OCI-LY7 (cell line): ENCODE measurements around the gene OAS3. TPM values are rescaled to one million over a fixed set of nuclear protein-coding genes. Genes with fewer than 3 reads are reported as not detected.

Experiments
- BruUV-seq: library from RNA; stranded (reverse); fragments of 400-500 nt; replicated peaks from 2 replicates; lab custom pipeline; 2021; lab: Mats Ljungman, UMichigan
- CTCF ChIA-PET: fragments of 300-600 bp; sonication (Branson Sonifier 250); formaldehyde crosslinking; loops from one replicate; lab custom pipeline; 2022; ENCODE audit warnings: antibody characterized with exemption; ENCODE audit not compliant: unreplicated experiment; lab: Charles Lee
- POLR2A ChIA-PET: fragments of 300-600 bp; sonication (Branson Sonifier 250); formaldehyde crosslinking; loops from one replicate; lab custom pipeline; 2022; ENCODE audit warnings: antibody characterized with exemption; lab: Charles Lee
- DNase-seq: peaks from one replicate; pipeline ENCODE4 v3.0.0-alpha.2; 2015; ENCODE audit warnings: low spot score
- H2AFZ ChIP-seq: fragments of 200-600 bp; sonication (generic), shearing (Covaris generic); 2 replicates; pipeline ENCODE4 v1.6.1; 2014; ENCODE audit warnings: mild to moderate bottlenecking, antibody characterized with exemption, low read length, moderate library complexity
- H3K27ac ChIP-seq: fragments of 200-600 bp; sonication (generic); 2 replicates; pipeline ENCODE4 v1.5.1; 2014; ENCODE audit warnings: mixed run types, low read depth, mild to moderate bottlenecking, moderate library complexity, low read length, inconsistent platforms; ENCODE audit not compliant: poor library complexity, severe bottlenecking
- H3K36me3 ChIP-seq: fragments of 200-600 bp; sonication (generic); 2 replicates; pipeline ENCODE4 v1.6.1; 2014; ENCODE audit warnings: mild to moderate bottlenecking, antibody characterized with exemption, low read length, moderate library complexity, mixed read lengths; ENCODE audit not compliant: insufficient read depth
- H3K4me1 ChIP-seq: fragments of 200-600 bp; sonication (generic); 2 replicates; pipeline ENCODE4 v1.5.1; 2014; ENCODE audit warnings: mild to moderate bottlenecking, low read length; ENCODE audit not compliant: insufficient read depth, poor library complexity, severe bottlenecking
- H3K4me2 ChIP-seq: fragments of 200-600 bp; sonication (generic); 2 replicates; pipeline ENCODE4 v1.6.1; 2014; ENCODE audit warnings: mild to moderate bottlenecking, low read length
- H3K4me3 ChIP-seq: fragments of 200-600 bp; sonication (generic); 2 replicates; pipeline ENCODE4 v1.5.1; 2014; ENCODE audit warnings: mild to moderate bottlenecking, low read depth, low read length; ENCODE audit not compliant: poor library complexity, severe bottlenecking
- H3K79me2 ChIP-seq: fragments of 200-600 bp; sonication (generic); 2 replicates; pipeline ENCODE4 v1.6.1; 2016; ENCODE audit warnings: low read depth, mild to moderate bottlenecking, low read length, moderate library complexity, mixed read lengths; ENCODE audit not compliant: insufficient read depth
- H3K9me2 ChIP-seq: fragments of 200-600 bp; sonication (generic); 2 replicates; pipeline ENCODE4 v1.6.1; 2016; ENCODE audit warnings: mild to moderate bottlenecking, low read length, mixed read lengths; ENCODE audit not compliant: insufficient read depth
- H3K9me3 ChIP-seq: fragments of 200-600 bp; sonication (generic); 2 replicates; pipeline ENCODE4 v1.6.1; 2014; ENCODE audit warnings: mild to moderate bottlenecking, mixed run types, low read length, mixed read lengths
- H4K20me1 ChIP-seq: fragments of 200-600 bp; sonication (generic); 2 replicates; pipeline ENCODE4 v1.6.1; 2014; ENCODE audit warnings: mild to moderate bottlenecking, antibody characterized with exemption, low read length, moderate library complexity, mixed read lengths; ENCODE audit not compliant: insufficient read depth
- EZH2phosphoT487 ChIP-seq: fragments of 200-600 bp; sonication (generic); IDR thresholded peaks from 2 replicates; pipeline ENCODE4 v1.6.1; 2018; ENCODE audit warnings: low read depth, borderline replicate concordance, mild to moderate bottlenecking, mixed run types, antibody characterized with exemption, low read length, moderate library complexity, mixed read lengths
- intact Hi-C: fragments of 100-400 bp; cut with micrococcal nuclease; formaldehyde crosslinking; loops from one replicate; pipeline ENCODE4 v1.10.0; 2022; ENCODE audit not compliant: unreplicated experiment
- total RNA-seq, 2 experiments: library from RNA; depleted of rRNA in 1 of 2; stranded (reverse); fragments of >200 nt in 1 of 2; shearing (Covaris generic) in 1 of 2; gene quantifications; 2 replicates each; pipeline ENCODE4 v1.2.3, GENCODE V29; 2014 to 2022
- TF ChIP-seq, protein P1 (sequence below): fragments of 200-600 bp; sonication (generic); conservative IDR thresholded peaks from 2 replicates; pipeline ENCODE4 v1.5.1; 2014; ENCODE audit warnings: mild to moderate bottlenecking, antibody characterized with exemption, low read length, moderate library complexity, mixed read lengths

OAS3 gene
- total RNA-seq, 2 experiments from 2014 or later = 0.79 to 9.2 TPM

DNA sequence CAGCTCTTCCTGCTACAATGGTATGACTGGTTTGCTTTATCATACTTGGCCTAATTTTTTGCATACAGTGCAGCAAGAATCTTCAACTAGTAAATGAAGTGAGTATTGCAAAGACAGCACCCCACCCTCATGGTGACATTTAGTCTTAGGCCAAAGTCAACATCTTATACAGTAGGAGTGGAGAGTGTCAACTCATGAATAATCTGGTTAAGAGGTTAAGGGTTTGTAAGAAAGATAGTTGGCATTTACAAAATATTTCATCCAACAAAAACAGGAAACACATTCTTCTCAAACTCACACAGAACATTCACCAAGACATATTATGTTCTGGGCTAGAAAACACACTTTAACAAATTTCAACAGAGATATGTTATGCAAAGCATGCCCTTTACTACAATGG, 33.7 kb upstream of the OAS3 start:
- peak overlapping the region; percentile 34 for H3K27ac ChIP-seq
- H2AFZ ChIP-seq = peak overlapping the region; percentile 46; the same call in 1 of the 2 replicates
- no peak overlapping the region for H3K4me2 ChIP-seq
- ChIA-PET POLR2A (interaction anchor here (1.4 to 4.5 kb wide), 2 partner anchors 20 to 74 kb away, joined by 3 to 35 read pairs; partner anchors contain the start of gene OAS2), CTCF (no interaction called here)
- no peaks in the 10 kb centered on the region for H3K9me3 ChIP-seq
- peaks cover 3% of the 10 kb centered on the region for H3K36me3 ChIP-seq
- intact Hi-C loops = loop anchor here (5.0 to 10.0 kb wide), 2 partner anchors 220 to 248 kb away; no protein-coding TSS in a partner anchor
- peaks cover 17% of the 10 kb centered on the region; the same call in 1 of the 2 replicates for H3K79me2 ChIP-seq
- no peaks in the 10 kb centered on the region for H4K20me1 ChIP-seq
- H3K4me1 ChIP-seq = peaks cover 73% of the 10 kb centered on the region
- no peak overlapping the region for H3K4me3 ChIP-seq
- no peak for TF ChIP-seq EZH2phosphoT487
- TF ChIP-seq, protein P1, sequence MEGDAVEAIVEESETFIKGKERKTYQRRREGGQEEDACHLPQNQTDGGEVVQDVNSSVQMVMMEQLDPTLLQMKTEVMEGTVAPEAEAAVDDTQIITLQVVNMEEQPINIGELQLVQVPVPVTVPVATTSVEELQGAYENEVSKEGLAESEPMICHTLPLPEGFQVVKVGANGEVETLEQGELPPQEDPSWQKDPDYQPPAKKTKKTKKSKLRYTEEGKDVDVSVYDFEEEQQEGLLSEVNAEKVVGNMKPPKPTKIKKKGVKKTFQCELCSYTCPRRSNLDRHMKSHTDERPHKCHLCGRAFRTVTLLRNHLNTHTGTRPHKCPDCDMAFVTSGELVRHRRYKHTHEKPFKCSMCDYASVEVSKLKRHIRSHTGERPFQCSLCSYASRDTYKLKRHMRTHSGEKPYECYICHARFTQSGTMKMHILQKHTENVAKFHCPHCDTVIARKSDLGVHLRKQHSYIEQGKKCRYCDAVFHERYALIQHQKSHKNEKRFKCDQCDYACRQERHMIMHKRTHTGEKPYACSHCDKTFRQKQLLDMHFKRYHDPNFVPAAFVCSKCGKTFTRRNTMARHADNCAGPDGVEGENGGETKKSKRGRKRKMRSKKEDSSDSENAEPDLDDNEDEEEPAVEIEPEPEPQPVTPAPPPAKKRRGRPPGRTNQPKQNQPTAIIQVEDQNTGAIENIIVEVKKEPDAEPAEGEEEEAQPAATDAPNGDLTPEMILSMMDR = no peak
- DNase-seq = no peak
- no TSS peak for BruUV-seq
- no peaks in the 10 kb centered on the region for H3K9me2 ChIP-seq

DNA sequence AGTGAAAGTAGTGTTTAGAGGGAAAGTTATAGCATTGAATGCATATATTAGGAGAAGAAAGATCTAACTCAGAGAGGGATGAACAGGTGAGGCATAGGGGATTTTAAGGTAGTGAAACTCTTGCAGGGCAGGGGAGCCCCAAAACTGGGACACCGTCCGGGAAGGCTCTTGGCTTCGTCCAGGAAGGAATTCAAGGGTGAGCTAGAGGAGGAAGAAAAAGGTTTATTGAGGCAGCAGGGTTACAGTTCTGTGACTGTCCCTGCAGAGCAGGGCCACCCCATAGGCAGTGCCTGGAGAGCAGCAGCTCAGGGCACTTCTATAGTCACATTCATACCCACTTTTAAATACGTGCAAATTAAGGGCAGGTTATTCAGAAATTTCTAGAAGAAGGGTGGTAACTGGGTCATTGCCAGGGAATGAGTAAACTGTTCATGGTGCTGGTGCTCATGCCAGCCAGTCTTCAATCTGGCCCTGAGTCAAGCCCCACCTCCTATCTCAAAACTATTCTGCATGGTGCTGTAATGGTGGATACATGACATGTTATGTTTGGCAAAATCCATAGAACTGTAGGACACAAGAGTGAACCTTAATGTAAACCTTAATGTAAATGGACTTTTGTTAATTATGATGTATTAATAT, 32.7 kb upstream of the OAS3 start:
- H3K9me3 ChIP-seq = no peaks in the 10 kb centered on the region
- H3K4me3 ChIP-seq = no peak overlapping the region
- intact Hi-C loops = loop anchor here (2.0 to 10.0 kb wide), 2 partner anchors 33 to 219 kb away; partner anchors contain the start of gene OAS3
- CTCF ChIA-PET = interaction anchor here (2.0 kb wide), 1 partner anchor 72 kb away, joined by 9 read pairs; the partner anchor contains the start of gene OAS2
- no peak for TF ChIP-seq EZH2phosphoT487
- TF ChIP-seq, protein P1 = no peak
- peak overlapping the region; percentile 23; the same call in 1 of the 2 replicates for H2AFZ ChIP-seq
- H3K9me2 ChIP-seq = no peaks in the 10 kb centered on the region
- H3K4me1 ChIP-seq = peaks cover 74% of the 10 kb centered on the region
- POLR2A ChIA-PET = interaction anchor here (0.7 to 4.5 kb wide), 5 partner anchors 19 to 79 kb away, joined by 3 to 35 read pairs (median 4); partner anchors contain the start of gene OAS2
- H4K20me1 ChIP-seq = no peaks in the 10 kb centered on the region
- H3K79me2 ChIP-seq = peaks cover 21% of the 10 kb centered on the region; the same call in 1 of the 2 replicates
- no TSS peak for BruUV-seq
- H3K36me3 ChIP-seq = peaks cover 13% of the 10 kb centered on the region
- no peak for DNase-seq
- peak overlapping the region; percentile 85 for H3K4me2 ChIP-seq
- H3K27ac ChIP-seq = peak overlapping the region; percentile 85
